Uterus (tissue), 2 donors: ENCODE results near the gene CENPB.

Experiments used
- CTCF ChIP-seq, 4 experiments: fragments of 200-600 bp in 2 of 4; fragments of 450-650 bp in 2 of 4; sonication (generic) in 2 of 4; IDR thresholded peaks; one replicate each; pipeline ENCODE4 v1.5.1; 2016 to 2019; ENCODE audit warnings: antibody characterized with exemption in 4 of 4, mild to moderate bottlenecking in 2 of 4, moderate library complexity in 1 of 4
- POLR2A ChIP-seq, 2 donors: fragments of 450-650 bp; IDR thresholded peaks; one replicate each; pipeline ENCODE4 v1.6.1; 2016; ENCODE audit warnings: antibody characterized with exemption in 2 of 2, mild to moderate bottlenecking in 1 of 2, moderate library complexity in 1 of 2

- TF ChIP-seq CTCF (IDR thresholded peaks at IDR 0.05): no peak
- no peak for TF ChIP-seq POLR2A (IDR thresholded peaks at IDR 0.05)
Measured at GRCh38 chr20:3823881-3824280, 37.3 kb upstream of the CENPB start.
